Activated CD4-positive, CD25-positive, alpha-beta regulatory T cell (primary cell): ENCODE measurements around the gene CASP7.

ENCODE experiments used
- DNase-seq, 4 experiments: peaks; one replicate each; lab custom pipeline; 2025; lab: John Stamatoyannopoulos, UW

The CASP7 gene

GRCh38 chr10:113666682-113667252, 12.9 kb upstream of the CASP7 start:
- no peak for DNase-seq

GRCh38 chr10:113680190-113681111, 739 bp downstream of the CASP7 start:
- peak in 1 of 4 experiments; percentile 18 for DNase-seq

- DNase-seq: peak in 1 of 4 experiments; percentile 10
These were observed 2.1 kb downstream of the CASP7 start for GRCh38 chr10:113681533-113682470.

GRCh38 chr10:113683300-113683699, 3.6 kb downstream of the CASP7 start:
- no peak for DNase-seq

- no peak for DNase-seq
These were observed 6.3 kb downstream of the CASP7 start for GRCh38 chr10:113686028-113686427.

GRCh38 chr10:113687037-113687436, 7.3 kb downstream of the CASP7 start:
- no peak for DNase-seq

- no peak for DNase-seq
These were observed 9.3 kb downstream of the CASP7 start for GRCh38 chr10:113689057-113689456.

- DNase-seq: no peak
These were observed 9.9 kb downstream of the CASP7 start for GRCh38 chr10:113689574-113689973.

GRCh38 chr10:113690749-113691148, 11.0 kb downstream of the CASP7 start:
- no peak for DNase-seq

GRCh38 chr10:113691381-113691780, 11.7 kb downstream of the CASP7 start:
- no peak for DNase-seq

GRCh38 chr10:113692271-113692670, 12.6 kb downstream of the CASP7 start:
- no peak for DNase-seq

GRCh38 chr10:113693348-113693747, 13.6 kb downstream of the CASP7 start:
- DNase-seq: no peak

- DNase-seq: no peak
These were observed 16.0 kb downstream of the CASP7 start for GRCh38 chr10:113695691-113696090.

- no peak for DNase-seq
These were observed 17.9 kb downstream of the CASP7 start for GRCh38 chr10:113697595-113697994.

GRCh38 chr10:113704637-113705343, 25.1 kb downstream of the CASP7 start:
- no peak for DNase-seq

- no peak for DNase-seq
These were observed 25.6 kb downstream of the CASP7 start for GRCh38 chr10:113705344-113705652.

- no peak for DNase-seq
These were observed 26.9 kb downstream of the CASP7 start for GRCh38 chr10:113706623-113707022.

- no peak for DNase-seq
These were observed 28.9 kb downstream of the CASP7 start for GRCh38 chr10:113708640-113709039.

GRCh38 chr10:113709221-113709838, 29.6 kb downstream of the CASP7 start:
- no peak for DNase-seq

GRCh38 chr10:113711142-113711541, 31.4 kb downstream of the CASP7 start:
- DNase-seq: no peak

- no peak for DNase-seq
These were observed 32.3 kb downstream of the CASP7 start for GRCh38 chr10:113712024-113712423.
